GM18907 (cell line): Measurements from ENCODE around the gene MTF2.
"Not testable (repeated sequence)": the region's sequence is repeated elsewhere in the genome, so short reads cannot be mapped to it uniquely, and the experiment has no call there.

Experiments used
- ATAC-seq: cut with Tn5 transposase; IDR thresholded peaks from one replicate; pipeline ENCODE4 v1.9.1; 2021; ENCODE audit warnings: mild to moderate bottlenecking, moderate library complexity; ENCODE audit not compliant: unreplicated experiment

The MTF2 gene

DNA sequence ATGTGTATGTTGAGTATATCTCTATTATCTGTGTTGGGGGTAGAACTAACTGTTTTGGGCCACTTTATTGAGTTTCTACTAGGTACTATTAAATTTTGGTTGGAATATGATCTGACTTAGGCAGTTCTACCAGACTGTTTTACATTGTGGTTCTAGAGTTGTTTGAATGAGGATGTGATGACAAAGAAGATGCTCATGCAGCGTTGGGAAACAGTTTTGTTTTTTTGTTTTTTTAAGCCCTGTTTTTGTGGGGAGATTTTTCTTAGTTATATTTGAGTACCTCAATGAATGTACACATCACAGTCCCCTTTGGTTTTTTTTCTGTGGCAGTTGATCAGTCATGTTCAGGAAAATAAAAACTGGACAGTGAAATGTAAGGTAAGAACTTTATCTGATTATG is 61.0 kb downstream of the MTF2 start:
- no peak for ATAC-seq

DNA sequence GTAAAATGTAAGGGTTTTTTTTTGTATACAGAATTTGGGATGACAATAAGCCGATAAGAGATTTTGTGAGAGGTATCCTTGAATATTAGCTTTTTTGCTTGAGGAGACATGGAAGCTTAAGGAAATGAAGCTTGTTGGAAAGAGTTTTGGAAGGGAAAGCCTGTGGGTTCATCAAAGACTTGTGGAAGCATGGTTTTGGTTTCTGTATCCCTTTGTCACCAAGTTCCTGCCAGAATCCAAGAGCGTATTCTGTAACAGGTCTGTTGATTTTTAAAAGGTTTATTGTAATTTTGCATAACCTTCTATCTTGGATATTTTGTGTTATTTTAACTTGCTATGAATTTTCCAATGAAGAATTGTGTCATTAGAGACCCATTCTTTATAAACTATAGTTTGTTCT is 63.1 kb downstream of the MTF2 start:
- ATAC-seq: no peak

DNA sequence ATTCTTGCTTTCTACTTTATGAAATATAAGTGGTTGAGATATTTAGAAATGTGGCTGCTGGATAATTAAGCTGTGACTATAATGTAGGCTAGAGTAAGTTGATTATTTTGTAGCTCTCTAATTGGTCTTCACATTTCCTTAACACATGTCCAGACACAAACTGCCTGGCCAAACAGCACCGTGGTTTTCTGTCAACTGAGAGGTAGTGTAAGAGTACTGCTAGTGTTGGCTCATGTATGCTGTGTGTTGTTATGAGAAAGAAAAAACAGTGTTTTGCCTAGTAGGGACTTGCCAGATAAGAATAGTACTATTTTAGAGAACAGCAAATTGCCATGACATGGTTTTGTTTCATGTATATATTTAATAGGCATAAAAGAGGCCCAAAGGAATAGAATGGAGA is 64.1 kb downstream of the MTF2 start:
- ATAC-seq: no peak

DNA sequence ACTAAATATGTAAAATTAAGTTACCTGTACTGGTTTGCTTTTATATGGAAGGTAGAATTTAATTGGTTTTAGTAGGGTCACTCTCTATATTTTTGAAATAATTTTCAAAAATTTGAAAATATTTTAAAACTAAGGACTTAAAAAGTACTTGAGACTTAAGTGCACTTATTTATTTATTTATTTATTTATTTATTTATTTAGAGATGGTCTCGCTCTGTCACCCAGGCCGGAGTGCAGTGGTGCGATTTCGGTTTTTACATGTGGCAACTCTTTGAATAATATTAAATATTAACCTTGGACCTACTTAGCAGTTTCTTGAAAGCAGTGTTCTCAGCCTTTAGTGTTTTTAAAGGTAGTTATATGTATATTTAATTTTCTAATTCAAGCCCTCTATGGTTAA is 64.7 kb downstream of the MTF2 start:
- no peak for ATAC-seq

DNA sequence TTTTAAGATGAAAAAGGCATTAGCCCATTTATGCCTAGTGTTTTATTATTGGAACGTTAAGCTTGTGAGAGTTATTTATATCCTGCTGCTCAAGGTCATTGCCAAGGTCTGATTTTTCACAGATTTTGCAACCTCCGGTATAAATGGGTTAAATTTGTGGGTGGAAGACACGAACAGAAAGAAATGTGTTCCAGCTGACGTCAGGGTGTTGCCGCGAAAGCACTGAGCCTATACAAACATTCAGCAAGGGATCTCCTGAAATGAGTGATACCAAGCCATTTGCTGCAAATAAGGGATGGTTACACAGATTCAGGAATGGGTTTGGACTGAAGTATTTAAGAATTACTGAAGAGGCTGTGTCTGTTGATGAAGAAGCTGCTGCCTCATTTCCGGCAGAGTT is 68.9 kb downstream of the MTF2 start:
- ATAC-seq: no peak

DNA sequence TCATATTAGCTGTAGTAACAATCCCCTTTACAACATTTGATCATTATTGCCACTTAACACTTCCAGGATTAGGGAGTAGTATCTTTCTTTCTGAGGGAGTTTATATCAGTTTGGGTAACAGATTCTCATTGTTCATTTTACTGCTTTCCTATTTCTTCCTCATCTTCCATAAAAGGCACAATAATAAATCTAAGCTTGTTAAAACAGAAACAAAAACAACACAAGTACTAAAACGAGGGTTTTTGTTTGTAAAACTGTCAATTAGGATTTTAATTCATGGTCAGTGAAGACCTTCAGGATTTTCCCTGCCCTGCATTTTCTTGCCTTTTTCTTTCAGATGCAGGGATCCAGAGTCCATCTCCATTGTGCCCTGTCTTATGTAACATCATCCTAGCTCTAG is 71.6 kb downstream of the MTF2 start:
- no peak for ATAC-seq

DNA sequence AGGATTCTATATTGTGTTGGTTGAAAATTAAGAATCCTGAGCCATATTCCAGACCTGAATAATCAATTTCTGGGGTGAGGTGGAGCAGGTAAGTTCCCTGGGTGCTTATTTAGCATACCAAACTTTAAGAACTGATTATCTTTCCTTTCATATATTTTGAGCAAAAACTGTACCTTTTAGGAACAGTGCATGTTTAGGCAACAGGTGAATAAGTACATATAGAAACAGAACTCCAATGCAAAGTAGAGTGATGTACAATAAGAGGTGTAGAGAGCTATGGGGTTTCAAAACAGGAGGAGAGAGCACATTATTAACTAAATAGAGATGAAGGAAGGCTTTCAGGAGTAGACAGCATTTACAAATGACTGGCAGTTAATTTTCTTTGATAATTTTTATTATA is 72.4 kb downstream of the MTF2 start:
- no peak for ATAC-seq

DNA sequence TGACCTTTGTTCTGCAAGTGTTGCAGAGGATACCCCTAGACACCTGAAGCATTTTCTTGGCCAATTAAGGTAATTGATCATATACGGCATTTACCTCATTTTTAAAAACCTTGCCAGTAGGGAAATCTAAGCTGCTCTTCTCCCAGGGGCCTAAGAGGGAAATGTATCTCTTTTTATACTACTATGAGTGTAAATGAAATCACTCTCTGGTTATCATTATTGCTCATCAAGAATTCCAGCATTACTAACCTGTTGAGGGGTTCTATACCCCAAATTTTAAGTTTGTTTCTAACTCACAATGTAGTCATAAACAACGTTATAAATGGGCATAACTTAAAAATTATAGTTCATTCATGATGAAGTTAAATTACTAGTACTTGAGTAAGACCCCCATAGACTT is 73.8 kb downstream of the MTF2 start:
- no peak for ATAC-seq

DNA sequence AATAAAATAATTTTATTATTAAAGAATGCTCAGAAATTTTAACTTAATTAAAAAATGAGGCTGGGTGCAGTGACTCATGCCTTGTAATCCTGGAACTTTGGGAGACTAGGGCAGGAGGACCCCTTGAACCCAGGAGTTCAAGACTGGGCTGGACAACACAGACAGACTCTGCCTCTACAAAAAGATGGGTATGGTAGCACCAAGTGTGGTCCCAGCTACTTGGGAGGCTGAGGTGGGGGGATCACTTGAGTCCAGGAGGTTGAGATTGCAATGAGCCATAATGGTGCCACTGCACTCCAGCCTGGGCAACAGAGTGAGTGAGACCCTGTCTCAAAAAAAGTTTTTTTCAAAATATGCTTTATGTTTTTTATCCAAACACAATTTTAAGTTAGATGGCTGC is 75.8 kb downstream of the MTF2 start:
- no peak for ATAC-seq

DNA sequence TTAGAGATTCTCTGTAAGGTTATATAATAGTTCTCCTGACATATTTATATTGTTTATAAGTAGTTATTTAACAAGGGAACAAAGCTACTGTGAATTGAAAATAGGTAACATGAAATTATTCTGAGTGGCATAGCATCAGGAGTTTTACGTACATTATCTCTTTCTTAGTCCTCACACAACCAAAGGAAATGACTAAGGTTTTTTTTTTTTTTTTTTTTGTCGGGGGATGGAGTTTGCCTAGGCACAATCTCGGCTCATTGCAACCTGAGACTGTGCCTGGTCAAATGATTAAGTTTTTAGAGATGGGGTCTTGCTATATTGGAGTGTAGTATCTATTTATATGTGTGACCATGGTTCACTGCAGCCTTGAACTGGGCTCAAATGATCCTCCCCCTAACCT is 76.3 kb downstream of the MTF2 start:
- ATAC-seq: no peak

DNA sequence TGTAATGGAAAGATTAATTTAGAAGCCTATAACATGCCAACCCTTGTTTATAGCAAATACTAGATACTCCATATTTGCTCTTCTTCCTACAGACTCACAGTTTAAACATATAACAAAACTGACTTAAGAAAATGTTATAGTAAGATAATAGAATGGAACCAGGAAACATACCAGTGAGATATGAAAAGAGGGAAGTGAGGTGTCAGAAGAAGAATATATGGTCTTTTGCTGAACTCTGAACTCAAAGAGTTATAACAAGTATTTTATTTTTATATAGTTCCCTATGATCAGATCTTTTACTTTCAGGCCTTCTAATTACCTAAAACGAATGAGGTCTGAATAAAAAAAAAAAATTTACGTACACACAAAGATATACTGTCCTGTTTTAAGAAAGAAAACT is 80.3 kb downstream of the MTF2 start:
- ATAC-seq: no peak

DNA sequence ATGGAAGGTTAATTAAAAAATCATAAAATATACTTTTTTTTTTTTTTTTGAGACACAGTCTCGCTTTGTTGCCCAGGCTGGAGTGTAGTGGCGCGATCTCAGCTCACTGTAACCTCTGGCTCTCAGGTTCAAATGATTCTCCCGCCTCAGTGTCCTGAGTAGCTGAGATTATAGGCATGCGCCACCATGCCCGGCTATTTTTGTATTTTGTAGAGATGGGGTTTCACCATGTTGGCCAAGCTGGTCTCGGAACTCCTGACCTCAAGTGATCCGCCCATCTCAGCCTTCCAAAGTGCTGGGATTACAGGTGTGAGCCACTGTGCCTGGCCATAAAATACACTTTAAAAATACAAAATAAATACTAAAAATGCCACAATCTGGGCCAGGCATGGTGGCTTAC is 84.2 kb downstream of the MTF2 start:
- ATAC-seq: not testable (repeated sequence)

DNA sequence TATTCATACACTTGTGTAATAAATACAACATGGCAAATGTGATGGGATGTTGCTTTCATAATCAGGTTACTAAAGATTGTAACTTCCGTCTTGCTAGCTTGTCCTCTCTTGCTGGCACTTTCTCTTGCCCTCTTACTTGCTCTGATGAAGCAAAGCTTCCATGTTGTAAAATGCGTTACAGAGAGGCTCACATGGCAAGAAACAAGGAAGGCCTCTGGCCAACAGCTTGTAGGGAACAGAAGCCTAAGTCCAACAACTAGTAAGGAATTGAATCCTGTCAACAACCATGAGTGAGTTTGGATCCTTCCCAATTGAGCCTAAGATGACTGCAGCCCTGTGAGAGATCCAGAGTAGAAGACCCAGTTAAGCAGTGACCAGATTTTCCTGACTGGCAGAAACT is 85.7 kb downstream of the MTF2 start:
- no peak for ATAC-seq

DNA sequence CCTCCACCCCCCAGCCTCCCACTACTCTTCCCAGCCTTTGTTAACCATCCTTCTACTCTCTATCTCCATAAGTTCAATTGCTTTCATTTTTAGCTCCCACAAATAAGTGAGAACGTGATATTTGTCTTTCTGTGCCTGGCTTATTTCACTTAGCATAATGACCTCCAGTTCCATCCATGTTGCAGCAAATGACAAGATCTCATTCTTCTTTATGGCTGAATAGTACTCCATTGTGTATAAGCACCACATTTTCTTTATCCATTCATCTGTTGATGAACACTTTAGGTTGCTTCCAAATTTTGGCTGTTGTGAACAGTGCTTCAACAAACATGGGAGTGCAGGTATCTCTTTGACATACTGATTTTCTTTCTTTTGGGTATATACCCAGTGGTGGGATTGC is 86.8 kb downstream of the MTF2 start:
- ATAC-seq: not testable (repeated sequence)

DNA sequence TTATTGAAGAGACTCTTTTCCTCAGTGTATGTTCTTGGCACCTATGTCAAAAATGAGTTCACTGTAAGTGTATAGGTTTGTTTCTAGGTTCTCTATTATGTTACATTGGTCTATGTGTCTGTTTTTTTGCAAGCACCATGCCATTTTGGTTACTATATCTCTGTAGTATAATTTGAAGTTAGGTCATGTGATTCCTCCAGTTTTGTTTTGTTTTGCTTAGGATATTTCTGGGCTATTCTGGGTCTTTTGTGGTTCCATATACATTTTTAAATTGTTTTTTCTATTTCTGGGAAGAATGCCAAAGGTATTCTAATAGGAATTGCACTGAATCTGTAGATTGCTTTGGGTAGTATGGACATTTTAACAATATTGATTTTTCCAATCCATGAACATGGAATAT is 87.9 kb downstream of the MTF2 start:
- ATAC-seq: no peak

DNA sequence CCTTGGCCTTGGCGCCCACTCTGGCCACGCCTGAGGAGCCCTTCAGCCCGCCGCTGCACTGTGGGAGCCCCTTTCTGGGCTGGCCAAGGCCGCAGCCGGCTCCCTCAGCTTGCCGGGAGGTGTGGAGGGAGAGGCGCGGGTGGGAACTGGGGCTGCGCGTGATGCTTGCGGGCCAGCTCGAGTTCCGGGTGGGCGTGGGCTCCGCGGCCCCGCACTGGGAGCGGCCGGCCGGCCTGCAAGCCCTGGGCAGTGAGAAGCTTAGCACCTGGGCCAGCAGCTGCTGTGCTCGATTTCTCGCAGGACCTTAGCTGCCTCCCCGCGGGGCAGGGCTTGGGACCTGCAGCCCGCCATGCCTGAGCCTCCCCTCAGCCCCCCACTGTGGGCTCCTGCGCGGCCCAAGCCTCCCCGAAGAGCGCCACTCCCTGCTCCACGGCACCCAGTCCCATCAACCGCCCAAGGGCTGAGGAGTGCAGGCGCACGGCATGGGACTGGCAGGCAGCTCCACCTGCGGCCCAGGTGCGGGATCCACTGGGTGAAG is 91.1 kb downstream of the MTF2 start:
- not testable (repeated sequence) for ATAC-seq

DNA sequence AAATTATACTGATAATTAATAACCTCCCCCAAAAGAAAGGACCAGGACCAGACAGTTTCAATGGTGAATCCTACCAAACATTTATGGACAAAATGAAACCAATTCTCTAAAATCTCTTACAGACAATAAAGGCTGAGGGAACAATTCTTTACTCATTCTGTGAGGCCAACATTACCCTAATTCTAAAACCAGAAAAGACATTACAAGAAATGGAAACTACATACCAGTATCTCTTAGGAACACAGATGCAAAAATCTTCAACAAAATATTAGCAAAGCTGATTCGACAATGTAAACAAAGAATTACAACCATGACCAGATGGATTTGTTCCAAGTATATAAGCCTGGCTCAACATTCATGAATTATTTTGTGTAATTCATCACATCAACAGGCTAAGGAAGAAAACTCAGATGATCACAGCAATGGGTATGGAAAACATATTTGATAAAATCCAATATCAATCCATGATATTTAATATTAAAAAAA is 92.5 kb downstream of the MTF2 start:
- ATAC-seq: no peak

DNA sequence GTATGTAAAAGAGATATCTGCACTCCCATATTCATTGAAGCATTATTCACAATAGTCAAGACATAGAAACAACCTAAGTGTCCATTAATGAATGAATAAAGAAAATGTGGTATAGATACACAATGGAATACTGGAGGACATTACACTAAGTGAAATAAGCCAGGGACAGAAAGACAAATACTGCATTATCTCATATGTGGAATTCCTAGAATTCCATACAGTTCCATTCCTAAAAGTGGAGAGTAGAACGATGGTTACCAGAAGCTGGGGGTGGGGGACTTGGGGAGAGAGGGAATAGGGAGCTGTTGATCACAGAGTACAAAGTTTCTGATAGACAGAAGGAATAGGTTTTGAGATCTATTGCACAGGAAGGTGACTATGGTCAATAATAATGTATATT is 93.7 kb downstream of the MTF2 start:
- ATAC-seq: no peak

DNA sequence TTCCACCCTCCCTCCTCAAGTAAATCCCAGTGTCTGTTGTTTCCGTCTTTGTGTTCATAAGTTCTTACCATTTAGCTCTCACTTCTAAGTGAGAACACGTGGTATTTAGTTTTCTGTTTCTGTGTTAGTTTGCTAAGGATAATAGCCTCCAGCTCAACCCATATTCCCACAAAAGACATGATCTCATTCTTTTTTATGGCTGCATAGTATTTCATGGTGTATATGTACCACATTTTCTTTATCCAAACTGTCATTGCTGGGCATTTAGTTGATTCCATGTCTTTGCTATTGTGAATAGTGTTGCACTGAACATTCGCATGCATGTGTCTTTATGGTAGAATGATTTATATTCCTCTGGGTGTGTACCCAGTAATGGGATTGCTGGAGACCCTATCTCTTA is 95.6 kb downstream of the MTF2 start:
- not testable (repeated sequence) for ATAC-seq

DNA sequence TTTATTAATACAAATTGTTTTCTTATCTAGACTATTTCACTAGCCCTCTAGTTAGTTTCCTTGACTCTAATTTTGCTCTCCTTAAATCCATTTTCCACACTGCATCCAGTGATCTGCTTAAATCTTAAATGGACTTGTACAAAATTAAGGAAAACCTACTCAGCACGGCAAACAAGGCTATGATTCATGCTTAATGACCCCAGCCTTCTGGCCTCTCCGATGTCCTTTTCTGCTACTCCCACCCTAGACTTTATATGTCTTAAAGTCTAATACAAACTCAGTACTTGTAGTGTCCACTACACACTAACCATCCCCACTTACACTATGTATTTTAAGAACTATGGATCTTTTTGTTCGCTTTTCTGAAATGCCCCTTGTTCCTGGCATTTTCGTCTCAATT is 98.9 kb downstream of the MTF2 start:
- ATAC-seq: no peak

DNA sequence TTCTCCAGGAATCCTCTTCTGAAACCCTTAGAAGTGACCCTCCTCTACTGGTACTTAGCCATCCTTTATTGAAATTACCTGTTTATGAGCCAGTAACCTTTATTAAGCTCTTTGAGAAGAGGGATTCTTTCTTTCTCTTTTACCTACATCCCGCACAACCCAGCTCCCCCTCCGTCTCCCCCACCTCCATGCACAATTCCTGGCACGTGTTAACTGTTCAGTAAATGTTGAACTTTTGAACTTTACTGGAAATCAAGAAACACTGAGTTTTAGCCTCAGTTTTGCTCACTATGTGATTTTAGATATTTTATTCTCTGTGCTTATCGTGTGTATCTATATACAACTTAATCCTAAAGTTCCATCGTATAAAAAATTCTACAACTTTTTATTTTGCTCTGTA is 99.3 kb downstream of the MTF2 start:
- ATAC-seq: no peak

DNA sequence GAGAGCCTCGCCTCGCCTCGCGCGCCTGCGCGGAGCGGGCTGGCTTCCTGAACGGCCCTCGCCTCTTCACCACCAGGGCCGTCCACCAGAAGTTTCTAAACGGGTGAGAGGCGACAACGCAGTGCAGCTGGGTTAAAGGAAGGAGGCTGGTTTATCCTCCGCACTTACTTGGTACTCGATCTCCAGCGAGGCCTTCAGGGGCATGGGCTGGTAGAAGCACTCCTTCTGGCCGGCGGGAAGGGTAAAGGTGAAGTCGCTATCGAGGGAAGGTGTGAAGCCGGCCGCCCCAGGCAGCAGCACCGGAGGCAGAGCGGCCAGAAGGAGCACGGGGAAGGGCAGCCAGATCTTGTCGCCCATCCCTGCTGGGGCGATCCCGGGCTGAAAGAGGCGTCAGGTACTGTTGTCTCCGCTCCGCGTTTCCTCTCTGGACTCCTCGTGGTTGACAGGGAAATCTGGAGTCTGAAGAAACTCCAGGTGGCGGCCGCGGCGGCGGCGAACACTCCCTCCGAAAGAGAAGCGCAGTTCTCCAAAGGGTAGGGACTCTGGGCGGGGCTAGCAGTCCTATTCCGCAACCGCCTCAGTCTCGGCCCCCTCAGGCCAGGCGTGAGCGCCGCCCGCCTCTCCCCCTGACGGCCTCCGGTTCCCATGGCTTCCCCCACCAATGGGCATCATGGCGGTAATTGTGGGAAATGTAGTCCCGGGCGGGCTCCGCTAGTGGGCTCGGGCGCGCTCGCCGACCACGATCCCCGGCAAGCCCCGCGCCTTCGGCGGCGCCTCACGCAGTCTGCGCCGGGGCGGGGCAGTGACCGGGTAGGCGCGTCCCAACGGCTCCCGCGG is 101.0 kb downstream of the MTF2 start, which contains the start of gene TMED5:
TMED5 (minus strand) TSS at position 528 of the 837 bp plus-strand sequence; CDS start at position 357, 171 bp downstream.
- peak; percentile 91 for ATAC-seq
